Glutamatergic neuron (in vitro differentiated cells): ENCODE data around the gene HMGCL. TPM values are rescaled to one million over a fixed set of nuclear protein-coding genes. Genes with fewer than 3 reads are reported as not detected.
A peak's percentile ranks its signal among the peaks of the same experiment; 100 is the strongest.
"Not testable (repeated sequence)": the region's sequence is repeated elsewhere in the genome, so short reads cannot be mapped to it uniquely, and the experiment has no call there.

Experiments
- DNase-seq: peaks from one replicate; pipeline ENCODE4 v3.0.0; 2022
- H3K27ac Mint-ChIP-seq: one replicate; pipeline ENCODE4 v1.8.0; 2020; ENCODE audit warnings: mild to moderate bottlenecking, mixed read lengths, inconsistent platforms; ENCODE audit not compliant: unreplicated experiment
- H3K27me3 Mint-ChIP-seq: one replicate; pipeline ENCODE4 v1.8.0; 2020; ENCODE audit warnings: mild to moderate bottlenecking, moderate library complexity, mixed read lengths, inconsistent platforms; ENCODE audit not compliant: unreplicated experiment
- H3K36me3 Mint-ChIP-seq: one replicate; pipeline ENCODE4 v1.8.0; 2020; ENCODE audit warnings: mild to moderate bottlenecking, mixed read lengths, inconsistent platforms; ENCODE audit not compliant: unreplicated experiment
- H3K4me1 Mint-ChIP-seq: one replicate; pipeline ENCODE4 v1.8.0; 2020; ENCODE audit warnings: mild to moderate bottlenecking, low read depth, mixed read lengths, inconsistent platforms; ENCODE audit not compliant: unreplicated experiment
- H3K4me3 Mint-ChIP-seq: one replicate; pipeline ENCODE4 v1.8.0; 2020; ENCODE audit warnings: mild to moderate bottlenecking, mixed read lengths, inconsistent platforms; ENCODE audit not compliant: unreplicated experiment
- H3K9me3 Mint-ChIP-seq: one replicate; pipeline ENCODE4 v1.8.0; 2020; ENCODE audit warnings: mild to moderate bottlenecking, moderate library complexity, mixed read lengths, inconsistent platforms; ENCODE audit not compliant: unreplicated experiment
- total RNA-seq: library from RNA; stranded (reverse); fragmentation: NEBNext Ultra II Directional; extraction: Animal tissue kit (Norgen Biotek cat#: 25700); gene quantifications from one replicate; pipeline ENCODE4 v1.2.1, GENCODE V29; 2021; ENCODE audit not compliant: unreplicated experiment
- TF ChIP-seq, protein P1 (sequence below): fragments of 200-600 bp; sonication (generic); IDR thresholded peaks from one replicate; pipeline ENCODE4 v1.5.0; 2021; ENCODE audit not compliant: partially characterized antibody, unreplicated experiment

HMGCL gene
- total RNA-seq, 1 donor from 2014 or later, result 19.4 TPM

- H3K27ac Mint-ChIP-seq, result no peak overlapping the region
- no peaks in the 10 kb centered on the region for H3K36me3 Mint-ChIP-seq
- no peak overlapping the region for H3K4me3 Mint-ChIP-seq
- TF ChIP-seq, protein P1, sequence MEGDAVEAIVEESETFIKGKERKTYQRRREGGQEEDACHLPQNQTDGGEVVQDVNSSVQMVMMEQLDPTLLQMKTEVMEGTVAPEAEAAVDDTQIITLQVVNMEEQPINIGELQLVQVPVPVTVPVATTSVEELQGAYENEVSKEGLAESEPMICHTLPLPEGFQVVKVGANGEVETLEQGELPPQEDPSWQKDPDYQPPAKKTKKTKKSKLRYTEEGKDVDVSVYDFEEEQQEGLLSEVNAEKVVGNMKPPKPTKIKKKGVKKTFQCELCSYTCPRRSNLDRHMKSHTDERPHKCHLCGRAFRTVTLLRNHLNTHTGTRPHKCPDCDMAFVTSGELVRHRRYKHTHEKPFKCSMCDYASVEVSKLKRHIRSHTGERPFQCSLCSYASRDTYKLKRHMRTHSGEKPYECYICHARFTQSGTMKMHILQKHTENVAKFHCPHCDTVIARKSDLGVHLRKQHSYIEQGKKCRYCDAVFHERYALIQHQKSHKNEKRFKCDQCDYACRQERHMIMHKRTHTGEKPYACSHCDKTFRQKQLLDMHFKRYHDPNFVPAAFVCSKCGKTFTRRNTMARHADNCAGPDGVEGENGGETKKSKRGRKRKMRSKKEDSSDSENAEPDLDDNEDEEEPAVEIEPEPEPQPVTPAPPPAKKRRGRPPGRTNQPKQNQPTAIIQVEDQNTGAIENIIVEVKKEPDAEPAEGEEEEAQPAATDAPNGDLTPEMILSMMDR, result no peak
- H3K4me1 Mint-ChIP-seq, result peaks cover 5% of the 10 kb centered on the region
- H3K27me3 Mint-ChIP-seq, result peaks cover 4% of the 10 kb centered on the region
- DNase-seq, result no peak
- peaks cover 3% of the 10 kb centered on the region for H3K9me3 Mint-ChIP-seq
Measured at GRCh38 chr1:23827717-23828116, 2.5 kb upstream of the HMGCL start.

GRCh38 chr1:23826590-23826989 lies 1.4 kb upstream of the HMGCL start:
- H3K36me3 Mint-ChIP-seq, DNase-seq, H3K27me3 Mint-ChIP-seq, H3K4me1 Mint-ChIP-seq, H3K4me3 Mint-ChIP-seq, H3K9me3 Mint-ChIP-seq, H3K27ac Mint-ChIP-seq: not testable (repeated sequence)

GRCh38 chr1:23825762-23826522 lies 713 bp upstream of the HMGCL start:
- Mint-ChIP-seq H3K27ac (peak overlapping the region; percentile 26), H3K9me3 (peaks cover 3% of the 10 kb centered on the region), H3K4me3 (peak overlapping the region; percentile 97), H3K36me3 (no peaks in the 10 kb centered on the region), H3K4me1 (peaks cover 5% of the 10 kb centered on the region), H3K27me3 (peaks cover 4% of the 10 kb centered on the region)
- DNase-seq, result no peak
- TF ChIP-seq, protein P1, result no peak

- DNase-seq, result no peak
- peak overlapping the region; percentile 97 for H3K27ac Mint-ChIP-seq
- H3K36me3 Mint-ChIP-seq, result no peaks in the 10 kb centered on the region
- TF ChIP-seq, protein P1, result no peak
- peaks cover 3% of the 10 kb centered on the region for H3K9me3 Mint-ChIP-seq
- peaks cover 5% of the 10 kb centered on the region for H3K4me1 Mint-ChIP-seq
- H3K27me3 Mint-ChIP-seq, result peaks cover 4% of the 10 kb centered on the region
- peak overlapping the region; percentile 97 for H3K4me3 Mint-ChIP-seq
Measured at GRCh38 chr1:23824711-23825075, 536 bp downstream of the HMGCL start.

DNA sequence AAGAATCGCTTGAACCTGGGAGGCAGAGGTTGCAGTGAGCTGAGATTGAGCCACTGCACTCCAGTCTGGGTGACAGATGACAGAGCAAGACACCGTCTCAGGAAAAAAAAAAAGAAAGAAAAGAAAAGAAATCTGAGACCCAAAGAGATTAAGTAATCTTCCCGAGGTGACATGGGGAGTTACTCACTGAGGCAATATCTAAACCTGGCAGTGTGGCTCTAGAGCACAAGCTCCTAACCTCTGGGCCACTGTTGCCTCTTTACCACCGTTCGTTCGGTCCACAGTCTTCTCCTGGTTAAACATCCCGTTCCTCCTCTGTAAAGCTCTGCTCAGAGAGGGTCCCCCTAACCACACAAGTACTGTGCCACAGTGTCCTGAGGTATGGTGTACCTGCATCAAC lies 1.5 kb downstream of the HMGCL start:
- peak overlapping the region; percentile 97 for H3K4me3 Mint-ChIP-seq
- H3K27me3 Mint-ChIP-seq, result peaks cover 4% of the 10 kb centered on the region
- no peak for DNase-seq
- TF ChIP-seq, protein P1, result no peak
- no peak overlapping the region for H3K27ac Mint-ChIP-seq
- H3K36me3 Mint-ChIP-seq, result no peaks in the 10 kb centered on the region
- peaks cover 3% of the 10 kb centered on the region for H3K9me3 Mint-ChIP-seq
- peaks cover 5% of the 10 kb centered on the region for H3K4me1 Mint-ChIP-seq
